ENCODE results near the gene AIPL1.

The AIPL1 gene

GRCh38 chr17:6394055-6394606, 40.8 kb downstream of the AIPL1 start:
- Histone ChIP-seq H3K36me3 (no peaks in the 10 kb centered on the region), H3K4me2 (no peak overlapping the region), H4K20me1 (no peaks in the 10 kb centered on the region), H3K4me1 (no peaks in the 10 kb centered on the region), H3K27ac (no peak overlapping the region), H3K9me3 (replicated peaks in 1 of 11) (peaks cover 0 to 15% (median 4%) of the 10 kb centered on the region in 11 experiments; a peak in 9 of 22 replicates), H3K27me3 (no peaks in the 10 kb centered on the region), H3K4me3 (no peak overlapping the region), H3K9ac (no peak overlapping the region)
- no peak for TF ChIP-seq Cebpa-rat (IDR thresholded peaks at IDR 0.05)

GRCh38 chr17:6393351-6393952, 41.5 kb downstream of the AIPL1 start:
- Histone ChIP-seq H3K9me3 (replicated peaks in 1 of 11) (peaks cover 0 to 8% (median 0%) of the 10 kb centered on the region in 11 experiments; a peak in 3 of 22 replicates), H3K4me3 (no peak overlapping the region), H3K4me2 (no peak overlapping the region), H3K27ac (no peak overlapping the region), H3K36me3 (no peaks in the 10 kb centered on the region), H4K20me1 (no peaks in the 10 kb centered on the region), H3K4me1 (no peaks in the 10 kb centered on the region), H3K9ac (no peak overlapping the region), H3K27me3 (no peaks in the 10 kb centered on the region)
- no peak for TF ChIP-seq Cebpa-rat (IDR thresholded peaks at IDR 0.05)

- Histone ChIP-seq H4K20me1 (no peaks in the 10 kb centered on the region), H3K4me2 (no peak overlapping the region), H3K27ac (no peak overlapping the region), H3K36me3 (no peaks in the 10 kb centered on the region), H3K9ac (no peak overlapping the region), H3K27me3 (no peaks in the 10 kb centered on the region), H3K4me1 (no peaks in the 10 kb centered on the region), H3K4me3 (no peak overlapping the region), H3K9me3 (replicated peaks in 1 of 11) (peaks cover 0 to 1% (median 0%) of the 10 kb centered on the region in 11 experiments; a peak in 1 of 22 replicates)
- no peak for TF ChIP-seq Cebpa-rat (IDR thresholded peaks at IDR 0.05)
Observed at GRCh38 chr17:6392609-6393350, 42.1 kb downstream of the AIPL1 start.

DNA sequence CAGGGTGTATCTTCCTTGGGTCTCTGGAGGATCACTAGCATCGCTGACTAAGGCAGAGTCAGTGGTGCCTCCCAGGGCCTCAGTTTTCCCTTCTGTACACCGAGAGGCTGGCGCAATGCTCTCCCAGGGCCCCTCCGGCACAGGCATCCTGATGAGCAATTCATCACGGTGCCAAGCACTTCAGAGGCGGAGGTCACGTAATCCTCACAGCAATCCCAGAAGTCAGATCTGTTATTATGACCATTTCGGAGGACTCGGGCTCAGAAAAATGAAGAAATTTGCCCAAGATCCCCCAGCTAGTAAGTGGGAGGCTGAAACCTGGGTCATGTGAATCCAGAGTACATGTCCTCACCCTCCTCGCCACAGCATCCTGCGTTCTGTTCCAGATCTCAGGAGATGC, 46.5 kb downstream of the AIPL1 start:
- Histone ChIP-seq H3K4me1 (no peaks in the 10 kb centered on the region), H3K36me3 (no peaks in the 10 kb centered on the region), H3K27ac (no peak overlapping the region), H3K27me3 (no peaks in the 10 kb centered on the region), H4K20me1 (0 out of 22 replicates have a peak, but pooled peaks cover 0 to 6% (median 0%) of the 10 kb centered on the region in 11 experiments), H3K4me2 (no peak overlapping the region), H3K4me3 (no peak overlapping the region), H3K9ac (no peak overlapping the region), H3K9me3 (replicated peaks in 1 of 11) (no peaks in the 10 kb centered on the region)
- no peak for TF ChIP-seq Cebpa-rat (IDR thresholded peaks at IDR 0.05)

DNA sequence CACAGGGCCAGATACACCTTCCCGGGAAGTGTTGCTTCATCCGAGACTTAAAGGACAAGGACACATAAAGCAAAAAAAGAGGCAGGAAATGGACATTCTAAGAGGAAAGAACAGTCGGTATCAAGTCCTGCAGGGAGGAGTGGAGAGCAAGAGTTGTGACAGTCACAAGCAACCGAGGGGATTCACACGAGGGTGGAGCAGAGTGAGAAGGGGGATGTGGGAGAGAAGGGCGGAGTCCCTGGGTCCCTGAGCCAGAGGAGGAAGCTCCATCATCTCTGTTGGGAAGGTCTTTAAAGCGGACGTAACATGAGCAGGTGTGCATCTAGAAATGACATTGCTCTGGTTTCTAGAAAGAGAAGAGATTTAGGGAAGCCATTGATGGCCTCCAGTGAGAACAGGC, 47.1 kb downstream of the AIPL1 start:
- H3K27ac ChIP-seq: no peak overlapping the region
- TF ChIP-seq Cebpa-rat (IDR thresholded peaks at IDR 0.05): no peak

GRCh38 chr17:6387442-6387841, 47.5 kb downstream of the AIPL1 start:
- Histone ChIP-seq H3K4me1 (no peaks in the 10 kb centered on the region), H4K20me1 (0 out of 22 replicates have a peak, but pooled peaks cover 0 to 6% (median 0%) of the 10 kb centered on the region in 11 experiments), H3K9ac (no peak overlapping the region), H3K27me3 (no peaks in the 10 kb centered on the region), H3K27ac (no peak overlapping the region), H3K4me3 (no peak overlapping the region), H3K36me3 (no peaks in the 10 kb centered on the region), H3K4me2 (no peak overlapping the region), H3K9me3 (replicated peaks in 1 of 11) (no peaks in the 10 kb centered on the region)
- TF ChIP-seq Cebpa-rat (IDR thresholded peaks at IDR 0.05): no peak

More for the DNA sequence above, 47.1 kb downstream of the AIPL1 start:
- Histone ChIP-seq H3K4me1 (no peaks in the 10 kb centered on the region), H4K20me1 (0 out of 22 replicates have a peak, but pooled peaks cover 0 to 6% (median 0%) of the 10 kb centered on the region in 11 experiments), H3K27me3 (no peaks in the 10 kb centered on the region), H3K4me2 (no peak overlapping the region), H3K9ac (no peak overlapping the region), H3K9me3 (replicated peaks in 1 of 11) (no peaks in the 10 kb centered on the region), H3K4me3 (no peak overlapping the region), H3K36me3 (no peaks in the 10 kb centered on the region)

DNA sequence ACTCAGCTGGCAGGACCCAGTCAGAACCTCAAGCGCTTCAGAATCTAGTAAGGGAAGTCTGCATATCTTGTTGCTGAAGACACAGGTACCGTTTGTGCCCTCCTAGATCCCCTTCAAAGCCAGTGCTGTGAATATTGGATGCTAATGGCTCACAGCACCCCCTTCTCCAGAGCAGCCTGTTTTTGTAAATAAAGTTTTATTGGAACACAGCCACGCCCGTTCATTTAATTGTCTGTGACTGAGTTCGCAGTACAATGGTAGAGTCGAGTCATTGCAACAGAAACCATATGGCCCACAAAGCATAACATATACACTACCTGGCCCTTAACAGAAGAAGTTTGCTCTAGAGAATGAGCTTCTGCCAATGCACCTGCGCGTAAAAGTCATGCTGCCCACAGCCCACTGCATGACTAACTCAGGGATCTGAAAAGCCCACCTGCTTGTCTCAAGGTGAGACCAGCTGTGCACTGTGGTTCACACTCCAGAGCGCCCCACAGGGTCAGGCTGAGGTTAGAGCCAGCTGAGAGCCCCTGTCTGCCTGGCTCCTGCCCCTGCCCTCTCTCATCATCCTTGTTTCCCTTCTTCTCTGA, 48.8 kb downstream of the AIPL1 start:
- Histone ChIP-seq H3K36me3 (no peaks in the 10 kb centered on the region), H3K27ac (no peak overlapping the region), H3K4me2 (no peak overlapping the region), H4K20me1 (0 out of 22 replicates have a peak, but pooled peaks cover 0 to 6% (median 0%) of the 10 kb centered on the region in 11 experiments), H3K4me1 (no peaks in the 10 kb centered on the region), H3K9me3 (replicated peaks in 1 of 11) (no peaks in the 10 kb centered on the region), H3K27me3 (no peaks in the 10 kb centered on the region), H3K9ac (no peak overlapping the region), H3K4me3 (no peak overlapping the region)
- TF ChIP-seq Cebpa-rat (IDR thresholded peaks at IDR 0.05): no peak

GRCh38 chr17:6384481-6384880, 50.4 kb downstream of the AIPL1 start:
- Histone ChIP-seq H3K36me3 (no peaks in the 10 kb centered on the region), H3K4me1 (no peaks in the 10 kb centered on the region), H3K9ac (no peak overlapping the region), H3K4me2 (no peak overlapping the region), H3K27ac (no peak overlapping the region), H3K9me3 (replicated peaks in 1 of 11) (peaks cover 0 to 9% (median 0%) of the 10 kb centered on the region in 11 experiments; a peak in 6 of 22 replicates), H3K27me3 (no peaks in the 10 kb centered on the region), H4K20me1 (0 out of 22 replicates have a peak, but pooled peaks cover 0 to 6% (median 0%) of the 10 kb centered on the region in 11 experiments), H3K4me3 (no peak overlapping the region)
- TF ChIP-seq Cebpa-rat (IDR thresholded peaks at IDR 0.05): no peak
